ENCODE measurements around the gene NECAB3. TPM values are rescaled to one million over a fixed set of nuclear protein-coding genes. Genes with fewer than 3 reads are reported as not detected.

NECAB3 gene
- total RNA-seq, 4 donors from 2014 or later: 18.1 to 38.6 (median 28.2) TPM

- no peak for TF ChIP-seq CTCF (IDR thresholded peaks at IDR 0.05; ENCODE audit: low read depth)
Observed at GRCh38 chr20:33622705-33623365, 51.4 kb downstream of the NECAB3 start.

GRCh38 chr20:33621717-33622400 is 52.4 kb downstream of the NECAB3 start:
- TF ChIP-seq CTCF (IDR thresholded peaks at IDR 0.05; ENCODE audit: low read depth): no peak

GRCh38 chr20:33612001-33612400 is 62.2 kb downstream of the NECAB3 start:
- no peak for TF ChIP-seq CTCF (IDR thresholded peaks at IDR 0.05; ENCODE audit: low read depth)

- no peak for TF ChIP-seq CTCF (IDR thresholded peaks at IDR 0.05; ENCODE audit: low read depth)
Observed at GRCh38 chr20:33611106-33611505, 63.1 kb downstream of the NECAB3 start.

- no peak for TF ChIP-seq CTCF (IDR thresholded peaks at IDR 0.05; ENCODE audit: low read depth)
Observed at GRCh38 chr20:33609504-33609903, 64.7 kb downstream of the NECAB3 start.

Other genes starting within 250 kb of the NECAB3 start
- gene SNTA1, start 230.7 kb downstream of the NECAB3 start, total RNA-seq: 100 to 1,000 TPM in 1 of 4 donors, 10 to 100 TPM in 3; 28.6 to 144 (median 56.5) TPM
- 10 to 100 TPM in 2 of 4 donors, 1 to 10 TPM in 2; 8.5 to 13.4 (median 10.0) TPM for gene CBFA2T2, start 184.3 kb downstream of the NECAB3 start, total RNA-seq
- gene C20orf144, start 12.1 kb downstream of the NECAB3 start, total RNA-seq: not detected
- under 1 TPM in 3 of 4 donors, not detected in 1; 0.51 to 0.75 (median 0.66) TPM for gene ACTL10, start 7.5 kb downstream of the NECAB3 start, total RNA-seq
- 1 to 10 TPM; 1.3 to 1.9 (median 1.7) TPM for gene E2F1, start 12.0 kb upstream of the NECAB3 start, total RNA-seq
- gene PXMP4, start 45.9 kb upstream of the NECAB3 start, total RNA-seq: 1 to 10 TPM; 2.0 to 7.0 (median 4.3) TPM
- gene ZNF341, start 57.6 kb upstream of the NECAB3 start, total RNA-seq: 1 to 10 TPM in 3 of 4 donors, under 1 TPM in 1; 0.65 to 2.8 (median 1.1) TPM
- 10 to 100 TPM; 68.0 to 79.5 (median 69.5) TPM for gene CHMP4B, start 136.9 kb upstream of the NECAB3 start, total RNA-seq